Psoas muscle (tissue), 8 donors: ENCODE data around the gene JAM2. TPM values are rescaled to one million over a fixed set of nuclear protein-coding genes. Genes with fewer than 3 reads are reported as not detected.

Experiments used
- ATAC-seq, 4 donors: fragments of 200-7000 bp; cut with Tn5 transposase; one replicate each; pipeline ENCODE4 v1.9.1; 2020; ENCODE audit warnings: moderate library complexity in 3 of 4, mild to moderate bottlenecking in 2 of 4
- DNase-seq, 2 donors: peaks; one replicate each; pipeline ENCODE4 v3.0.0-alpha.2; 2020
- H3K27ac ChIP-seq: fragments of 200-600 bp; one replicate; pipeline ENCODE4 v1.8.0; 2022
- H3K27me3 ChIP-seq, 3 donors: fragments of 200-600 bp in 1 of 3; one replicate each; pipeline versions ENCODE4 v1.6.1 to v1.8.0; 2013 to 2022; ENCODE audit warnings: low read length in 2 of 3, mild to moderate bottlenecking in 2 of 3, moderate library complexity in 1 of 3; ENCODE audit not compliant: insufficient read depth in 3 of 3
- H3K36me3 ChIP-seq, 2 donors: fragments of 200-600 bp in 1 of 2; one replicate each; pipeline versions ENCODE4 v1.6.1 to v1.8.0; 2013 to 2022; ENCODE audit warnings: low read depth in 1 of 2, mild to moderate bottlenecking in 1 of 2, moderate library complexity in 1 of 2; ENCODE audit not compliant: insufficient read depth in 1 of 2
- H3K4me1 ChIP-seq: fragments of 200-600 bp; one replicate; pipeline ENCODE4 v1.8.0; 2022
- H3K4me3 ChIP-seq: fragments of 200-600 bp; one replicate; pipeline ENCODE4 v1.8.0; 2022; ENCODE audit warnings: mild to moderate bottlenecking
- H3K9me3 ChIP-seq: fragments of 200-600 bp; one replicate; pipeline ENCODE4 v1.8.0; 2022
- WGBS, 3 donors: extraction: QIAGEN DNeasy Blood & Tissue Kit; methylation state at CpG; one replicate each; pipeline versions ENCODE4 v1.1.6 to v1.1.7; 2013; 5-methylcytosine and 5-hydroxymethylcytosine counted together
- intact Hi-C, 2 donors: fragments of 100-400 bp; cut with DNase I; formaldehyde crosslinking; loops; one replicate each; pipeline versions ENCODE4 v1.11.0 to v1.14.2; 2022
- polyA plus RNA-seq, 3 donors: library from polyadenylated mRNA; stranded (reverse); fragments of 200-250 nt; gene quantifications; one replicate each; pipeline ENCODE4 v1.2.3, GENCODE V29; 2013
- total RNA-seq, 4 donors: library from RNA; stranded (reverse); fragmentation: NEBNext Ultra II Directional in 2 of 4; extraction: Animal tissue kit (Norgen Biotek cat#: 25700) in 2 of 4; gene quantifications; one replicate each; pipeline versions ENCODE4 v1.2.1 to v1.2.4, GENCODE V29; 2021 to 2023
- TF ChIP-seq, protein P1 (sequence below): fragments of 200-600 bp; IDR thresholded peaks from one replicate; pipeline ENCODE4 v1.8.0; 2022; ENCODE audit warnings: antibody characterized with exemption
- donor health status: healthy with polysubstance abuse.
- donor health status: DM: no; HTN: no; CAD: no; lungs with moderate emphysema.
- donor health status: Bipolar disorder and iron deficiency.
- donor health status: healthy.
- donor health status: DM: yes; HTN: yes; CAD: no.
- donor health status: DM: no; HTN: no; CAD: no.
- donor health status: DM: no; HTN: no; CAD: no.
- donor health status: DM: yes; HTN: yes; CAD: no.

JAM2 gene
- total and polyA plus RNA-seq, 7 donors = 3.6 to 17.1 (median 4.7) TPM

- H3K27me3 ChIP-seq = no peaks in the 10 kb centered on the region
- TF ChIP-seq, protein P1, sequence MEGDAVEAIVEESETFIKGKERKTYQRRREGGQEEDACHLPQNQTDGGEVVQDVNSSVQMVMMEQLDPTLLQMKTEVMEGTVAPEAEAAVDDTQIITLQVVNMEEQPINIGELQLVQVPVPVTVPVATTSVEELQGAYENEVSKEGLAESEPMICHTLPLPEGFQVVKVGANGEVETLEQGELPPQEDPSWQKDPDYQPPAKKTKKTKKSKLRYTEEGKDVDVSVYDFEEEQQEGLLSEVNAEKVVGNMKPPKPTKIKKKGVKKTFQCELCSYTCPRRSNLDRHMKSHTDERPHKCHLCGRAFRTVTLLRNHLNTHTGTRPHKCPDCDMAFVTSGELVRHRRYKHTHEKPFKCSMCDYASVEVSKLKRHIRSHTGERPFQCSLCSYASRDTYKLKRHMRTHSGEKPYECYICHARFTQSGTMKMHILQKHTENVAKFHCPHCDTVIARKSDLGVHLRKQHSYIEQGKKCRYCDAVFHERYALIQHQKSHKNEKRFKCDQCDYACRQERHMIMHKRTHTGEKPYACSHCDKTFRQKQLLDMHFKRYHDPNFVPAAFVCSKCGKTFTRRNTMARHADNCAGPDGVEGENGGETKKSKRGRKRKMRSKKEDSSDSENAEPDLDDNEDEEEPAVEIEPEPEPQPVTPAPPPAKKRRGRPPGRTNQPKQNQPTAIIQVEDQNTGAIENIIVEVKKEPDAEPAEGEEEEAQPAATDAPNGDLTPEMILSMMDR = no peak
- H3K27ac ChIP-seq = no peak overlapping the region
- no peak for ATAC-seq
- H3K9me3 ChIP-seq = no peaks in the 10 kb centered on the region
- peaks cover 7 to 98% of the 10 kb centered on the region in 2 donors for H3K36me3 ChIP-seq
- intact Hi-C loops = no loop called here
- no peak for DNase-seq
- no peak overlapping the region for H3K4me3 ChIP-seq
- 84 to 91% (median 87%) methylated on average over 3 of the region's 3 CpGs for WGBS, 3 donors
- no peaks in the 10 kb centered on the region for H3K4me1 ChIP-seq
These were observed 125.0 kb downstream of the JAM2 start for GRCh38 chr21:25764065-25764464.

Other genes with a start within 250 kb of the JAM2 start
- 10 to 100 TPM; 40.5 to 44.5 (median 42.0) TPM for gene MRPL39, start 31.8 kb upstream of the JAM2 start, total RNA-seq
- 10 to 100 TPM; 49.5 to 75.0 (median 52.6) TPM for gene MRPL39, start 31.8 kb upstream of the JAM2 start, polyA plus RNA-seq
- gene ATP5PF, start 95.6 kb downstream of the JAM2 start, total RNA-seq = 100 to 1,000 TPM; 355 to 424 (median 366) TPM
- 1,000 to 10,000 TPM in 2 of 3 donors, 100 to 1,000 TPM in 1; 699 to 1,142 (median 1,010) TPM for gene ATP5PF, start 95.6 kb downstream of the JAM2 start, polyA plus RNA-seq
- 10 to 100 TPM; 12.1 to 22.3 (median 16.4) TPM for gene GABPA, start 95.7 kb downstream of the JAM2 start, total RNA-seq
- gene GABPA, start 95.7 kb downstream of the JAM2 start, polyA plus RNA-seq = 10 to 100 TPM in 1 of 3 donors, 1 to 10 TPM in 2; 5.7 to 16.9 (median 6.1) TPM